HepG2 (cell line): Measurements from ENCODE around the gene POGK. TPM values are rescaled to one million over a fixed set of nuclear protein-coding genes. Genes with fewer than 3 reads are reported as not detected.

Source experiments
- DBP ChIP-seq: sonication (generic); formaldehyde crosslinking; IDR thresholded peaks from 2 replicates; pipeline ENCODE4 v1.4.0; 2020; ENCODE audit warnings: missing genetic modification reagents; ENCODE audit errors: not compliant biosample characterization
- DMAP1 ChIP-seq: IDR thresholded peaks from 2 replicates; pipeline ENCODE4 v1.6.1; 2016
- EHMT2 ChIP-seq: fragments of 200-600 bp; sonication (generic); IDR thresholded peaks from 2 replicates; pipeline ENCODE4 v1.7.0; 2017; ENCODE audit warnings: antibody characterized with exemption, low read depth, low read length, borderline replicate concordance
- ELF3 ChIP-seq: IDR thresholded peaks from 2 replicates; pipeline ENCODE4 v1.6.1; 2016; ENCODE audit warnings: missing genetic modification reagents, missing compliant biosample characterization
- FLYWCH1 ChIP-seq: sonication (generic); formaldehyde crosslinking; IDR thresholded peaks from 2 replicates; pipeline ENCODE4 v1.8.1; 2023; ENCODE audit warnings: mild to moderate bottlenecking, missing genetic modification reagents
- FOXJ3 ChIP-seq: sonication (generic); formaldehyde crosslinking; IDR thresholded peaks from 2 replicates; pipeline ENCODE4 v1.4.0; 2020; ENCODE audit warnings: missing genetic modification reagents, mild to moderate bottlenecking, borderline replicate concordance
- HOXD1 ChIP-seq: sonication (generic); formaldehyde crosslinking; IDR thresholded peaks from 2 replicates; pipeline ENCODE4 v1.5.0; 2020; ENCODE audit warnings: missing genetic modification reagents
- IRF2 ChIP-seq: IDR thresholded peaks from 2 replicates; pipeline ENCODE4 v1.6.1; 2018; ENCODE audit warnings: missing genetic modification reagents, missing compliant biosample characterization
- KDM1A ChIP-seq: IDR thresholded peaks from 2 replicates; pipeline ENCODE4 v1.6.1; 2016; ENCODE audit warnings: missing compliant biosample characterization
- KLF15 ChIP-seq: sonication (generic); formaldehyde crosslinking; IDR thresholded peaks from 2 replicates; pipeline ENCODE4 v1.8.1; 2023; ENCODE audit warnings: borderline replicate concordance, mild to moderate bottlenecking, inconsistent platforms, missing genetic modification reagents, mixed read lengths
- MAFK ChIP-seq, 2 experiments: IDR thresholded peaks in 1 of 2; conservative IDR thresholded peaks in 1 of 2; 2 replicates each; pipeline ENCODE4 v1.6.1; 2011; ENCODE audit warnings: improper control_type of control experiment in 2 of 2, low read length in 2 of 2
- NFE2L1 ChIP-seq: sonication (generic); formaldehyde crosslinking; IDR thresholded peaks from 2 replicates; pipeline ENCODE4 v1.4.0; 2020; ENCODE audit warnings: missing genetic modification reagents, mild to moderate bottlenecking, borderline replicate concordance
- NONO ChIP-seq, 2 experiments: fragments of 450-650 bp in 1 of 2; sonication (generic) in 1 of 2; formaldehyde crosslinking in 1 of 2; IDR thresholded peaks in 1 of 2; conservative IDR thresholded peaks in 1 of 2; 2 replicates each; pipeline versions ENCODE4 v1.6.1 to v1.8.0; 2017 to 2022; ENCODE audit warnings: mild to moderate bottlenecking in 1 of 2, missing genetic modification reagents in 1 of 2, moderate library complexity in 1 of 2
- ONECUT2 ChIP-seq: sonication (generic); formaldehyde crosslinking; IDR thresholded peaks from 2 replicates; pipeline ENCODE4 v1.4.0; 2020; ENCODE audit warnings: missing genetic modification reagents
- PRDM4 ChIP-seq: sonication (generic); formaldehyde crosslinking; IDR thresholded peaks from 2 replicates; pipeline ENCODE4 v1.9.0; 2021; ENCODE audit warnings: missing genetic modification reagents, borderline replicate concordance
- RXRA ChIP-seq: sonication (generic); formaldehyde crosslinking; IDR thresholded peaks from 2 replicates; pipeline ENCODE4 v1.5.1; 2020; ENCODE audit warnings: missing genetic modification reagents
- TSC22D2 ChIP-seq: sonication (generic); formaldehyde crosslinking; IDR thresholded peaks from 2 replicates; pipeline ENCODE4 v1.5.1; 2020; ENCODE audit warnings: missing genetic modification reagents, mild to moderate bottlenecking, borderline replicate concordance
- ZBTB7A ChIP-seq: sonication (generic); formaldehyde crosslinking; IDR thresholded peaks from 2 replicates; pipeline ENCODE4 v1.8.0; 2022; ENCODE audit warnings: mild to moderate bottlenecking, missing genetic modification reagents
- ZKSCAN5 ChIP-seq: sonication (generic); formaldehyde crosslinking; IDR thresholded peaks from 2 replicates; pipeline ENCODE4 v1.5.1; 2020; ENCODE audit warnings: mild to moderate bottlenecking, missing genetic modification reagents
- ZNF160 ChIP-seq: sonication (generic); formaldehyde crosslinking; IDR thresholded peaks from 2 replicates; pipeline ENCODE4 v1.8.0; 2022; ENCODE audit warnings: mild to moderate bottlenecking, inconsistent platforms, missing genetic modification reagents
- polyA plus RNA-seq, 8 experiments: library from polyadenylated mRNA; depleted of rRNA in 3 of 8; stranded (reverse) in 7 of 8; unstranded in 1 of 8; fragments of >200 nt; fragmentation: Illumina TruSeq in 4 of 8; extraction: Trizol in 4 of 8; gene quantifications; 2 replicates each; pipeline versions ENCODE4 v1.2.1 to v1.2.3, GENCODE V29; 2011 to 2016; ENCODE audit warnings: low read depth in 4 of 8, missing spikeins in 1 of 8, mixed read lengths in 1 of 8; ENCODE audit not compliant: insufficient read depth in 1 of 8
- total RNA-seq, 5 experiments: library from RNA; depleted of rRNA; stranded (reverse); fragments of >200 nt; fragmentation: Illumina TruSeq; extraction: Trizol; gene quantifications; 2 replicates each; pipeline ENCODE4 v1.2.3, GENCODE V29; 2016; ENCODE audit warnings: low read depth in 1 of 5
- TF ChIP-seq, protein P1 (sequence below): sonication (generic); formaldehyde crosslinking; IDR thresholded peaks from 2 replicates; pipeline ENCODE4 v1.5.0; 2020; ENCODE audit warnings: missing genetic modification reagents, mild to moderate bottlenecking, borderline replicate concordance
- TF ChIP-seq, protein P2 (sequence below): sonication (generic); formaldehyde crosslinking; IDR thresholded peaks from 2 replicates; pipeline ENCODE4 v1.8.0; 2022; ENCODE audit warnings: mild to moderate bottlenecking, missing genetic modification reagents, moderate library complexity
- TF ChIP-seq, protein P3 (sequence below): sonication (generic); formaldehyde crosslinking; IDR thresholded peaks from 2 replicates; pipeline ENCODE4 v1.5.0; 2020; ENCODE audit warnings: mild to moderate bottlenecking, missing genetic modification reagents, moderate library complexity

Gene POGK
- total and polyA plus RNA-seq, 2 of the 13 experiments (the other 11 are each of a cell fraction or from before 2014, with no cell fraction given) = 4.8 to 16.2 TPM

GRCh38 chr1:166875734-166876539 is 36.7 kb downstream of the POGK start, which contains the start of gene TADA1 (continued):
- TF ChIP-seq, protein P1, sequence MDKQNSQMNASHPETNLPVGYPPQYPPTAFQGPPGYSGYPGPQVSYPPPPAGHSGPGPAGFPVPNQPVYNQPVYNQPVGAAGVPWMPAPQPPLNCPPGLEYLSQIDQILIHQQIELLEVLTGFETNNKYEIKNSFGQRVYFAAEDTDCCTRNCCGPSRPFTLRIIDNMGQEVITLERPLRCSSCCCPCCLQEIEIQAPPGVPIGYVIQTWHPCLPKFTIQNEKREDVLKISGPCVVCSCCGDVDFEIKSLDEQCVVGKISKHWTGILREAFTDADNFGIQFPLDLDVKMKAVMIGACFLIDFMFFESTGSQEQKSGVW (CRISPR knock-in tag) = no peak
- TF ChIP-seq DBP (CRISPR knock-in tag) (no peak), FOXJ3 (CRISPR knock-in tag) (no peak), FLYWCH1 (CRISPR knock-in tag) (no peak), NONO (IDR thresholded peaks at IDR 0.05) (no peak), NONO (CRISPR knock-in tag; conservative IDR thresholded peaks at IDR 0.05) (peak; percentile 87), KDM1A (CRISPR knock-in tag) (0 out of 2 replicates have a peak, but pooled peaks have one; percentile 11), KLF15 (0 out of 2 replicates have a peak, but pooled peaks have one; percentile 49), TSC22D2 (0 out of 2 replicates have a peak, but pooled peaks have one; percentile 23), MAFK (conservative IDR thresholded peaks at IDR 0.05 in 1 of 2, IDR thresholded peaks at IDR 0.05 in 1 of 2; ENCODE audit: low read length in 2 of 2) (no peak), NFE2L1 (CRISPR knock-in tag) (no peak), HOXD1 (CRISPR knock-in tag) (no peak), RXRA (CRISPR knock-in tag) (peak; percentile 62), IRF2 (CRISPR knock-in tag) (peak; percentile 65), ZNF160 (CRISPR knock-in tag) (no peak), PRDM4 (CRISPR knock-in tag) (no peak; the same call in 1 of the 2 replicates), EHMT2 (no peak), DMAP1 (CRISPR knock-in tag) (peak; percentile 97), ELF3 (CRISPR knock-in tag) (0 out of 2 replicates have a peak, but pooled peaks have one; percentile 31), ZKSCAN5 (CRISPR knock-in tag) (no peak), ONECUT2 (no peak), ZBTB7A (no peak; the same call in 1 of the 2 replicates)
- TF ChIP-seq, protein P2, sequence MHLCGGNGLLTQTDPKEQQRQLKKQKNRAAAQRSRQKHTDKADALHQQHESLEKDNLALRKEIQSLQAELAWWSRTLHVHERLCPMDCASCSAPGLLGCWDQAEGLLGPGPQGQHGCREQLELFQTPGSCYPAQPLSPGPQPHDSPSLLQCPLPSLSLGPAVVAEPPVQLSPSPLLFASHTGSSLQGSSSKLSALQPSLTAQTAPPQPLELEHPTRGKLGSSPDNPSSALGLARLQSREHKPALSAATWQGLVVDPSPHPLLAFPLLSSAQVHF (CRISPR knock-in tag) = no peak
- TF ChIP-seq, protein P3, sequence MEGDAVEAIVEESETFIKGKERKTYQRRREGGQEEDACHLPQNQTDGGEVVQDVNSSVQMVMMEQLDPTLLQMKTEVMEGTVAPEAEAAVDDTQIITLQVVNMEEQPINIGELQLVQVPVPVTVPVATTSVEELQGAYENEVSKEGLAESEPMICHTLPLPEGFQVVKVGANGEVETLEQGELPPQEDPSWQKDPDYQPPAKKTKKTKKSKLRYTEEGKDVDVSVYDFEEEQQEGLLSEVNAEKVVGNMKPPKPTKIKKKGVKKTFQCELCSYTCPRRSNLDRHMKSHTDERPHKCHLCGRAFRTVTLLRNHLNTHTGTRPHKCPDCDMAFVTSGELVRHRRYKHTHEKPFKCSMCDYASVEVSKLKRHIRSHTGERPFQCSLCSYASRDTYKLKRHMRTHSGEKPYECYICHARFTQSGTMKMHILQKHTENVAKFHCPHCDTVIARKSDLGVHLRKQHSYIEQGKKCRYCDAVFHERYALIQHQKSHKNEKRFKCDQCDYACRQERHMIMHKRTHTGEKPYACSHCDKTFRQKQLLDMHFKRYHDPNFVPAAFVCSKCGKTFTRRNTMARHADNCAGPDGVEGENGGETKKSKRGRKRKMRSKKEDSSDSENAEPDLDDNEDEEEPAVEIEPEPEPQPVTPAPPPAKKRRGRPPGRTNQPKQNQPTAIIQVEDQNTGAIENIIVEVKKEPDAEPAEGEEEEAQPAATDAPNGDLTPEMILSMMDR (CRISPR knock-in tag) = peak; percentile 69
